ENCODE results near the gene RSU1. TPM values are rescaled to one million over a fixed set of nuclear protein-coding genes. Genes with fewer than 3 reads are reported as not detected.

Gene RSU1
- total RNA-seq, 1 donor from 2014 or later = 25.0 TPM

GRCh38 chr10:16652154-16652553 is 165.1 kb downstream of the RSU1 start:
- Histone ChIP-seq H3K27me3 (ENCODE audit: control insufficient read depth, insufficient read depth, low read length) (no peaks in the 10 kb centered on the region), H3K36me3 (ENCODE audit: control insufficient read depth, insufficient read depth, low read length) (no peaks in the 10 kb centered on the region), H3K4me3 (ENCODE audit: low read depth, low read length) (no peak overlapping the region)
- no peak for FAIRE-seq
- TF ChIP-seq CTCF (IDR thresholded peaks at IDR 0.05; ENCODE audit: insufficient read depth, low read length, severe bottlenecking) = no peak
- DNase-seq (ENCODE audit: low read depth) = peak; percentile 75

GRCh38 chr10:16649757-16650156 is 167.5 kb downstream of the RSU1 start:
- Histone ChIP-seq H3K36me3 (ENCODE audit: control insufficient read depth, insufficient read depth, low read length) (no peaks in the 10 kb centered on the region), H3K4me3 (ENCODE audit: low read depth, low read length) (no peak overlapping the region), H3K27me3 (ENCODE audit: control insufficient read depth, insufficient read depth, low read length) (no peaks in the 10 kb centered on the region)
- TF ChIP-seq CTCF (IDR thresholded peaks at IDR 0.05; ENCODE audit: insufficient read depth, low read length, severe bottlenecking) = no peak
- no peak for FAIRE-seq
- DNase-seq (ENCODE audit: low read depth) = no peak

GRCh38 chr10:16648366-16648765 is 168.9 kb downstream of the RSU1 start:
- TF ChIP-seq CTCF (IDR thresholded peaks at IDR 0.05; ENCODE audit: insufficient read depth, low read length, severe bottlenecking) = no peak

GRCh38 chr10:16646181-16647059 is 170.8 kb downstream of the RSU1 start:
- DNase-seq (ENCODE audit: low read depth) = peak; percentile 96
- FAIRE-seq = peak; percentile 43
- no peak for TF ChIP-seq CTCF (IDR thresholded peaks at IDR 0.05; ENCODE audit: insufficient read depth, low read length, severe bottlenecking)

More at GRCh38 chr10:16648366-16648765, 168.9 kb downstream of the RSU1 start:
- DNase-seq (ENCODE audit: low read depth) = no peak
- H3K27me3 ChIP-seq (ENCODE audit: control insufficient read depth, insufficient read depth, low read length) = no peaks in the 10 kb centered on the region
- no peaks in the 10 kb centered on the region for H3K36me3 ChIP-seq (ENCODE audit: control insufficient read depth, insufficient read depth, low read length)
- H3K4me3 ChIP-seq (ENCODE audit: low read depth, low read length) = no peak overlapping the region
- FAIRE-seq = no peak

GRCh38 chr10:16644146-16644545 is 173.1 kb downstream of the RSU1 start:
- H3K36me3 ChIP-seq (ENCODE audit: control insufficient read depth, insufficient read depth, low read length) = no peaks in the 10 kb centered on the region
- H3K4me3 ChIP-seq (ENCODE audit: low read depth, low read length) = no peak overlapping the region
- TF ChIP-seq CTCF (IDR thresholded peaks at IDR 0.05; ENCODE audit: insufficient read depth, low read length, severe bottlenecking) = no peak
- DNase-seq (ENCODE audit: low read depth) = peak; percentile 97
- no peak for FAIRE-seq
- no peaks in the 10 kb centered on the region for H3K27me3 ChIP-seq (ENCODE audit: control insufficient read depth, insufficient read depth, low read length)

More at GRCh38 chr10:16646181-16647059, 170.8 kb downstream of the RSU1 start:
- no peaks in the 10 kb centered on the region for H3K27me3 ChIP-seq (ENCODE audit: control insufficient read depth, insufficient read depth, low read length)
- H3K36me3 ChIP-seq (ENCODE audit: control insufficient read depth, insufficient read depth, low read length) = no peaks in the 10 kb centered on the region
- H3K4me3 ChIP-seq (ENCODE audit: low read depth, low read length) = no peak overlapping the region

All from bronchial epithelial cell (primary cell).